WTC11 (cell line): ENCODE measurements around the gene NHERF1.

Source experiments
- CREB1 ChIP-seq: sonication (generic); formaldehyde crosslinking; IDR thresholded peaks from 2 replicates; pipeline ENCODE4 v1.8.0; 2023; ENCODE audit warnings: mild to moderate bottlenecking, missing genetic modification reagents
- TF ChIP-seq, protein P1 (sequence below): fragments of 200-600 bp; IDR thresholded peaks from 2 replicates; pipeline ENCODE4 v1.8.0; 2022; ENCODE audit warnings: antibody characterized with exemption
- TF ChIP-seq, protein P2 (sequence below): sonication (generic); formaldehyde crosslinking; conservative IDR thresholded peaks from 2 replicates; pipeline ENCODE4 v1.8.1; 2022; ENCODE audit warnings: mild to moderate bottlenecking, missing genetic modification reagents
- TF ChIP-seq, protein P3 (sequence below): sonication (generic); formaldehyde crosslinking; IDR thresholded peaks from 2 replicates; pipeline ENCODE4 v1.8.1; 2022; ENCODE audit warnings: low read depth, mild to moderate bottlenecking, moderate library complexity, missing genetic modification reagents, borderline replicate concordance

DNA sequence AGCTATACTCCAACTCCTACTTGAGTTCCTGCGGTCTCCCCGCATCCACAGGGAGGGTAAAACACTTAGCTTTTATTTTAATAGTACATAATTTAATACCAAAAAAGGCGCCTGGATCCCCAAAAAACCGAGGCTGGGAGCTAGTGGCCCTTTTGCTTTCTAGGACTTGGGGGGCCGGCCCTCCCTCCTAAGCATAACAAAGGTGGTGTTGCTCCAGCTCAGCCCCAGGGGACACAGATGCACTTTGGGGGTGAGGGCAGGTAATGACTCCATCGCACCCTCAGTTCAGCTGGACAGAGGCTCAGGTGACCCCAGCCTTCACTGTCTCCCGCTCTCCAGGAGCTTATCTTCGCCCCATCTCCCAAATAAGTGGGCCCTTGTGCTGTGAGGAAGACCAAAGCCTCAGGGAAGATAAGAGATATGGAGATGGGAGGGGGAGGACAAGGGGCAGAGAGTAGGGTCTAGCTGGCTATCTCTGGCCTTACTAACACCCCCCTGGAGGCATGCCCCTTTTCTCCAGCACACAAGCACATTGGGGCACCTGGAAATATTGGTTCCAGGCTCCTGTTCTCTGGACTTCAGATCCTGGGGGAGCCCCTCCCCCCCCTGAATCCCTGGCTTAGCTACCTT lies 2.8 kb upstream of the NHERF1 start:
- TF ChIP-seq, protein P1, sequence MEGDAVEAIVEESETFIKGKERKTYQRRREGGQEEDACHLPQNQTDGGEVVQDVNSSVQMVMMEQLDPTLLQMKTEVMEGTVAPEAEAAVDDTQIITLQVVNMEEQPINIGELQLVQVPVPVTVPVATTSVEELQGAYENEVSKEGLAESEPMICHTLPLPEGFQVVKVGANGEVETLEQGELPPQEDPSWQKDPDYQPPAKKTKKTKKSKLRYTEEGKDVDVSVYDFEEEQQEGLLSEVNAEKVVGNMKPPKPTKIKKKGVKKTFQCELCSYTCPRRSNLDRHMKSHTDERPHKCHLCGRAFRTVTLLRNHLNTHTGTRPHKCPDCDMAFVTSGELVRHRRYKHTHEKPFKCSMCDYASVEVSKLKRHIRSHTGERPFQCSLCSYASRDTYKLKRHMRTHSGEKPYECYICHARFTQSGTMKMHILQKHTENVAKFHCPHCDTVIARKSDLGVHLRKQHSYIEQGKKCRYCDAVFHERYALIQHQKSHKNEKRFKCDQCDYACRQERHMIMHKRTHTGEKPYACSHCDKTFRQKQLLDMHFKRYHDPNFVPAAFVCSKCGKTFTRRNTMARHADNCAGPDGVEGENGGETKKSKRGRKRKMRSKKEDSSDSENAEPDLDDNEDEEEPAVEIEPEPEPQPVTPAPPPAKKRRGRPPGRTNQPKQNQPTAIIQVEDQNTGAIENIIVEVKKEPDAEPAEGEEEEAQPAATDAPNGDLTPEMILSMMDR, result no peak
- TF ChIP-seq, protein P2, sequence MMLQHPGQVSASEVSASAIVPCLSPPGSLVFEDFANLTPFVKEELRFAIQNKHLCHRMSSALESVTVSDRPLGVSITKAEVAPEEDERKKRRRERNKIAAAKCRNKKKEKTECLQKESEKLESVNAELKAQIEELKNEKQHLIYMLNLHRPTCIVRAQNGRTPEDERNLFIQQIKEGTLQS (CRISPR knock-in tag), result no peak
- TF ChIP-seq, protein P3, sequence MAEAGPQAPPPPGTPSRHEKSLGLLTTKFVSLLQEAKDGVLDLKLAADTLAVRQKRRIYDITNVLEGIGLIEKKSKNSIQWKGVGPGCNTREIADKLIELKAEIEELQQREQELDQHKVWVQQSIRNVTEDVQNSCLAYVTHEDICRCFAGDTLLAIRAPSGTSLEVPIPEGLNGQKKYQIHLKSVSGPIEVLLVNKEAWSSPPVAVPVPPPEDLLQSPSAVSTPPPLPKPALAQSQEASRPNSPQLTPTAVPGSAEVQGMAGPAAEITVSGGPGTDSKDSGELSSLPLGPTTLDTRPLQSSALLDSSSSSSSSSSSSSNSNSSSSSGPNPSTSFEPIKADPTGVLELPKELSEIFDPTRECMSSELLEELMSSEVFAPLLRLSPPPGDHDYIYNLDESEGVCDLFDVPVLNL, result no peak
- no peak for TF ChIP-seq CREB1 (CRISPR knock-in tag)
